Hematopoietic multipotent progenitor cell (in vitro differentiated cells): Measurements from ENCODE around the gene GRK6. TPM values are rescaled to one million over a fixed set of nuclear protein-coding genes. Genes with fewer than 3 reads are reported as not detected.

Experiments
- DNase-seq, 3 donors: peaks; one replicate each; pipeline ENCODE4 v3.0.0-alpha.2; 2011 to 2015; ENCODE audit warnings: low read depth in 2 of 3, low spot score in 2 of 3
- total RNA-seq: library from RNA; depleted of rRNA; stranded (reverse); fragments of >200 nt; gene quantifications from one replicate; pipeline ENCODE4 v1.2.3, GENCODE V29; 2012

Gene GRK6
- total RNA-seq, 1 donor: 98.0 TPM

DNA sequence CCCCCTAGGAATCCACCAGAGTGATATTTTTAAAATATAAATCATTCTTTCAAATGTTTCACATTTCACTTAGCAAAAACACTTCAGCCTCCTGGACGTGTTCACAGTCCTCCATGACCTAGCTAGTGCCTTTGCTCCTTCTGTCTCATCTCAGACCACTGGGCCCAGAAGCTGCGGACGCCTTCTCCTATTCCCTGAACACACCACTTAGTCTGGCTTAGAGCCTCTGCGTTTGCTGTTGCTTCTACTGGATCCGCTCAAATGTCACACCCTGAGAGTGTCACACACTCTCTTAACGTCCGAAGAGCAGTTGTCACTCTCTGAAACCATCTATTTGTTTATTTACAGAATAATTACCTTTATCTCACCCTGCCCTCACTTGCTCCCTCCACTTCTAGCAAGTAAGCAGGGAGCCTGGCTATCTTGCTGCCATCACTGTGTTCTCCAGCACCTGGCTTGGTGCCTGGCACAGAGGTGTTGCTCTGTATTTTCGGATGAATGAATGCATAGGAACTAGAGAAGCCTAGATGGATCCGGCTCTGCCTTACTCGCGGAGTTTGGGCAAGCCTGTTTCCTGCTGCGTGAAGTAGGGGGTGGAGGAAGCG is 1.2 kb upstream of the GRK6 start:
- DNase-seq: no peak

GRCh38 chr5:177425801-177426565 is 493 bp upstream of the GRK6 start:
- DNase-seq: peak; percentile 96 to 100 (median 100)

GRCh38 chr5:177427211-177427822 is 841 bp downstream of the GRK6 start:
- DNase-seq: no peak

DNA sequence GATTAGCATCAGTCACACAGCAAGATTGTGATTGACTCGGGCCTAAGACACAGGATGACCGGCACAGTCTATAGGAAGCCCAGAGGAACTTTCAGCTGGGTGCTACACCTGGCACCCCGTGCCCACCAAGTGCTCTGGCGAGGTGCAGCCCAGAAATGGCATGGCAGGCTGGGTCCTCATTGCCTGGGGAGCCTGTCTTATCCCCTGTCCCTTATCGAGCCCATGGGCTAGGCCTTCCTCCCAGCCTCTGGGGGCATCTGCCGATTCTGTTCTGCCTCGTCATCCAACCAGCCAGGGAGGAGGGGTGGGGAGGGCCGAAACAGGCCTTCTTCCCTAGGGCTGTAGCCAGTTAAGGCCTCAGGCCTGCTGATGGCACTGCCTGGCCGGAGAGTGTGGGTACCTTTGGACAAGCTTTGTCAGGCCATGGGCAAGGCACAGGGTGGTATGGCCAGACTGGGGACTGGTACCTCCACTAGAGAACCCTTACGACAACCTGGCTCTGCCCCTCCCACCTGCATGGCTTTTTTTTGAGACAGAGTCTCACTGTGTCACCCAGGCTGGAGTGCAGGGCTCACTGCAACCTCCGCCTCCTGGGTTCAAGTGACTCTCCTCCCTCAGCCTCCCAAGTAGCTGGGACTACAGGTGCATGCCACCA is 1.6 kb downstream of the GRK6 start:
- DNase-seq: peak in 2 of 3 donors; percentile 49 to 59

DNA sequence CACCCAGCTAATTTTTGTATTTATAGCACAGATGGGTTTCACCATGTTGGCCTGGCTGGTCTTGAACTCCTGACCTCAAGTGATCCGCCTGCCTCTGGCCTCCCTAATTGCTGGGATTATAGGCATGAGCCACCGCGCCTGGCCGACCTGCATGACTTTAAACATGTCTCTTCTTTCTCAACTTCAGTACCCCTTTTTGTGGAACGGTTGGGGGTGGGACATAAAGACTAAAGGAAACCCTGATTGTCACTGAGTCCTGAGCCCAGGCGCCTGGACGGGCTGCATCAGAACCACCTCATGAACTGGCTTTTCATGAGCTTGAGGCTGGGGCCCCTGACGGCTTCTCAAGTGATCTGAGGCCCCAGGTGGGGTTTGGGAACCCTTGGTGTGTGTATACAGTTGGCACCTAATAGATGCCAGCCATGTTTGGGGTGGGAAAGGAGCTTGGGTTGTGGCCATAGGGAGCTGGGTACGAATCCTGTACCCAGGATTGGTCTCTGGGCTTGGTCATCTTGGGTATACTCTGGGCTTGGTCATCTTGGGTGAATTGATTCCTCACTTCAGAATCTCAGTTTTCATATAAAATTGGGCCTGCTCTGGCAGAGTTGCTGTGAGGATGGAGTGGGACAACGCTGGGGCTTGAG is 2.2 kb downstream of the GRK6 start:
- no peak for DNase-seq

GRCh38 chr5:177429248-177430040 is 3.0 kb downstream of the GRK6 start:
- peak in 2 of 3 donors; percentile 82 to 92 for DNase-seq

GRCh38 chr5:177430140-177430951 is 3.9 kb downstream of the GRK6 start:
- no peak for DNase-seq

GRCh38 chr5:177430972-177431316 is 4.5 kb downstream of the GRK6 start:
- no peak for DNase-seq

DNA sequence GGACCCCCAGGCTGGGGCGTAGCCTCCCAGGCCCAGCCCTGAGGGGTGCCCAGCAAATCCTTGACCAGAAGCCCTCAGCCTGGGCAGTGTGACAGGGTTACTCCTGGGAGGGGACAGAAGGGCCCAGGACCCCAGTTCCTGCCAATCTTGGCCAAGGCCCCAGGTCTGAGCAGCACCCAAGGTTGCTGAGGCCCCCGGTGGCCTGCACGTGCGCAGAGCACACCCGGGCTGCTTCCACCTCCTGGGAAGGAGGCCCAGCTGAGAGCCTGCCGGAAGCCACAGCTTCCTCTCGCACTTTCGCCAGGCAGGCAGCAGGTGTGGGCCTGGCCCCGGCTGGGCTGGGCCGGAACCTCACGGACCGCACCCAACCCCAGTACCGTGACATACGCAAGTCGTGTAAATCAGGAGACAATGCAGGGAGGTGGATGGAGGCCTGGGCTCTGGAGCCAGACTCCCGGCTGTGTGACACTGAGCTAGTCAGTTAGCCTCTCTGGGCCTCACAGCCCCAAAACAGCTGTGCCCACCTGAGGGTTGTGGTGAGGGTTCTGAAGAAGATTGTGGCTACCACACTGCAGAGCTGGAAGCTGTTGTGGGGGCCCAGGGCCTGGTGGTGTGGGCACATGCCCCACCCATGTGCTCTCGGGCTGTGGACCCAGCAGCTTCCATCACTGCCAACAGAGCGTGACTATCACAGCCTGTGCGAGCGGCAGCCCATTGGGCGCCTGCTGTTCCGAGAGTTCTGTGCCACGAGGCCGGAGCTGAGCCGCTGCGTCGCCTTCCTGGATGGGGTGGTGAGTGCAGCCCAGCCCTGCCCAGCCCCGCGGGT is 5.1 kb downstream of the GRK6 start:
- peak in 2 of 3 donors; percentile 82 to 89 for DNase-seq

DNA sequence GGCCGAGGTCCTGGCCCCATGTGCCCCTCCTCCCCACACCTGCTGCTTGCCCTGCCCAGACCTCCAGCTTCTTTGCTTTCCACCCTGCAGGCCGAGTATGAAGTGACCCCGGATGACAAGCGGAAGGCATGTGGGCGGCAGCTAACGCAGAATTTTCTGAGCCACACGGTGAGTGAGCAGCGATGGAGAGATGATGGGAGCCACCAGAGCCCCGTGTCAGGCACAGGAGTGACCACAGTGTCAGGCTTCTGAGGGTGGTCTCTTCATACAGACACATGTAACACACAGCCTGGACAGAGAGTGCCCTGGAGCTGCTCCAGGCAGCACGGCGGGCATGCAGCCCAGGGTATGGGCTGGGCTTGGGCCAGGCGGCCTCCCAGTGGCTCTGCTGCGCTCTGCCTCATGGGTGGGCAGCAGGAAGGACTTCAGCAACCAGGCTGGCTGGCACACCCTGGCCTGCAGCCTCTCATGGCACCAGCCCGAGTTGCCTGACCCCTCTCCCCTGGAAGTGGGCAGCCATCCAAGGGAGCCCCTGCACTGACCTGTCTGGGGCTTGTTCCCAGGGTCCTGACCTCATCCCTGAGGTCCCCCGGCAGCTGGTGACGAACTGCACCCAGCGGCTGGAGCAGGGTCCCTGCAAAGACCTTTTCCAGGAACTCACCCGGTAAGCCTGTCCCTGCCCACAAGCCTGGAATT is 5.8 kb downstream of the GRK6 start:
- DNase-seq: no peak

- no peak for DNase-seq
Measured at GRCh38 chr5:177432839-177433657, 6.6 kb downstream of the GRK6 start.

DNA sequence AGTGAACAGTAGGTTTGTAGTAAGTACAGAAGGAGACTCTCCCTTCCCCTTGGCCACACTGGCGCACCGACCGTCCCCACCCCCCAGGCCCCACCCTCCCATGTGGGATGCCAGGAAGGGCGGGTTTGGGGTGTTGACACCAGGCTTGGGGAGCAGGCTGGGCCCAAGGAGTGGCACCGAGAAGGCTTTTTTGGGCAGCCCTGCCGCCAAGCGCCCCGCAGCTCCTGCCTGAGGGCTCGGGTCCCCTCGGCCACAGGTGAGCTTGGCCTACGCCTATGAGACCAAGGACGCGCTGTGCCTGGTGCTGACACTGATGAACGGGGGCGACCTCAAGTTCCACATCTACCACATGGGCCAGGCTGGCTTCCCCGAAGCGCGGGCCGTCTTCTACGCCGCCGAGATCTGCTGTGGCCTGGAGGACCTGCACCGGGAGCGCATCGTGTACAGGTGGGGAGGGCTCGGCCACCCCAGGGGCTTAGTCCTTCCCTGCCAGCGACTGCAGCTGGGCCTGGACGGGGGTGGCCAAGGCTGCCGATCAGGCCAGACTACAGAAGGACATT is 7.3 kb downstream of the GRK6 start:
- DNase-seq: no peak

- no peak for DNase-seq
Measured at GRCh38 chr5:177434437-177434836, 8.0 kb downstream of the GRK6 start.

GRCh38 chr5:177434942-177435738 is 8.7 kb downstream of the GRK6 start:
- DNase-seq: no peak

- no peak for DNase-seq
Measured at GRCh38 chr5:177435847-177436536, 9.5 kb downstream of the GRK6 start.
